HepG2 (cell line): ENCODE measurements around the gene MXD3. TPM values are rescaled to one million over a fixed set of nuclear protein-coding genes. Genes with fewer than 3 reads are reported as not detected.

Experiments used
- ATAC-seq: fragments of 200-7000 bp; cut with Tn5 transposase; 3 replicates; pipeline ENCODE4 v1.9.1; 2020; ENCODE audit warnings: mild to moderate bottlenecking, moderate library complexity
- BruUV-seq: library from RNA; stranded (reverse); fragments of 400-500 nt; replicated peaks from 2 replicates; lab custom pipeline; 2021; lab: Mats Ljungman, UMichigan
- CTCF ChIA-PET: fragments of 300-600 bp; formaldehyde crosslinking; extraction: SDS; loops from one replicate; lab custom pipeline; 2021; ENCODE audit warnings: low total read pairs, inconsistent platforms, low intra/inter-chr PET ratio; lab: Yijun Ruan, JAX
- POLR2A ChIA-PET: fragments of 350-600 bp; sonication (Branson Sonifier 250); formaldehyde crosslinking; loops from one replicate; lab custom pipeline; 2020; ENCODE audit warnings: antibody characterized with exemption, inconsistent platforms; lab: Yijun Ruan, JAX
- DNase-seq: peaks from one replicate; pipeline ENCODE4 v3.0.0-alpha.2; 2015; ENCODE audit warnings: low spot score
- FAIRE-seq: peaks from 3 replicates; lab custom pipeline; 2011; peaks lifted over from hg19 to GRCh38; lab: Jason Lieb, UNC
- H2AFZ ChIP-seq: one replicate; pipeline ENCODE4 v1.6.1; 2011; ENCODE audit warnings: low read length, inconsistent platforms
- H3K27ac ChIP-seq: fragments of 300-600 bp; 3 replicates; pipeline ENCODE4 v1.8.0; 2011; ENCODE audit warnings: mixed run types, mild to moderate bottlenecking, mixed read lengths, low read length, inconsistent platforms; ENCODE audit not compliant: insufficient read depth; ENCODE audit errors: extremely low read length
- H3K27me3 ChIP-seq, 2 experiments: fragments of 200-600 bp in 1 of 2; 2 replicates in 1 of 2; 3 replicates in 1 of 2; pipeline versions ENCODE4 v1.6.0 to v1.8.0; 2011; ENCODE audit warnings: low read length in 2 of 2, mild to moderate bottlenecking in 2 of 2, moderate library complexity in 2 of 2, inconsistent platforms in 1 of 2; ENCODE audit not compliant: insufficient read depth in 2 of 2, control insufficient read depth in 1 of 2
- H3K36me3 ChIP-seq, 2 experiments: fragments of 200-600 bp in 1 of 2; replicated peaks in 1 of 2; 2 replicates in 1 of 2; 3 replicates in 1 of 2; pipeline versions ENCODE4 v1.5.1 to v1.8.0; 2011; ENCODE audit warnings: low read length in 2 of 2, inconsistent platforms in 1 of 2; ENCODE audit not compliant: insufficient read depth in 2 of 2, control insufficient read depth in 1 of 2
- H3K4me1 ChIP-seq: 2 replicates; pipeline ENCODE4 v1.5.1; 2012; ENCODE audit warnings: low read length, inconsistent platforms; ENCODE audit not compliant: insufficient read depth
- H3K4me2 ChIP-seq: 2 replicates; pipeline ENCODE4 v1.6.0; 2011; ENCODE audit warnings: low read depth, low read length, inconsistent platforms
- H3K4me3 ChIP-seq, 3 experiments: fragments of 200-600 bp in 1 of 3; sonication (generic), shearing (Covaris generic) in 1 of 3; replicated peaks in 1 of 3; 2 replicates each; pipeline ENCODE4 v1.5.1; 2011 to 2016; ENCODE audit warnings: low read length in 3 of 3, inconsistent platforms in 2 of 3, low read depth in 2 of 3, mild to moderate bottlenecking in 2 of 3, control low read depth in 1 of 3, mixed read lengths in 1 of 3; ENCODE audit not compliant: insufficient read depth in 1 of 3
- H3K79me2 ChIP-seq: one replicate; pipeline ENCODE4 v1.6.1; 2011; ENCODE audit warnings: low read length, inconsistent platforms; ENCODE audit not compliant: insufficient read depth
- H3K9ac ChIP-seq: 2 replicates; pipeline ENCODE4 v1.6.0; 2011; ENCODE audit warnings: mild to moderate bottlenecking, low read depth, low read length, inconsistent platforms; ENCODE audit not compliant: insufficient read depth
- H3K9me3 ChIP-seq: 2 replicates; pipeline ENCODE4 v1.5.1; 2012; ENCODE audit warnings: mild to moderate bottlenecking, low read length
- H4K20me1 ChIP-seq: 2 replicates; pipeline ENCODE4 v1.6.0; 2011; ENCODE audit warnings: inconsistent platforms, mild to moderate bottlenecking, low read length, moderate library complexity; ENCODE audit not compliant: insufficient read depth
- SMYD3 ChIP-seq: sonication (generic); formaldehyde crosslinking; IDR thresholded peaks from 2 replicates; pipeline ENCODE4 v1.8.1; 2023; ENCODE audit warnings: mild to moderate bottlenecking, missing genetic modification reagents
- XRCC5 ChIP-seq: fragments of 200-400 bp; formaldehyde crosslinking; optimal IDR thresholded peaks from 2 replicates; pipeline ENCODE3; 2017; ENCODE audit warnings: mild to moderate bottlenecking, low read length
- ZBED4 ChIP-seq: sonication (generic); formaldehyde crosslinking; IDR thresholded peaks from 2 replicates; pipeline ENCODE4 v1.4.0; 2020; ENCODE audit warnings: missing genetic modification reagents, borderline replicate concordance
- ZNF772 ChIP-seq: sonication (generic); formaldehyde crosslinking; IDR thresholded peaks from 2 replicates; pipeline ENCODE4 v1.5.0; 2020; ENCODE audit warnings: mild to moderate bottlenecking, missing genetic modification reagents
- WGBS: methylation state at CpG from one replicate; pipeline ENCODE4 v1.1.6; 2017; ENCODE audit warnings: low lambda C conversion rate; 5-methylcytosine and 5-hydroxymethylcytosine counted together
- in situ Hi-C: cut with HindIII; loops from 2 replicates; pipeline ENCODE4 v1.10.0; 2017; ENCODE audit warnings: low pct_unique_long_range_greater_than_20kb; ENCODE audit not compliant: extremely low pct_ligation_motif_present
- intact Hi-C: fragments of 100-400 bp; cut with micrococcal nuclease; formaldehyde crosslinking; loops from one replicate; pipeline ENCODE4 v1.10.0; 2022; ENCODE audit not compliant: unreplicated experiment
- polyA plus RNA-seq, 8 experiments: library from polyadenylated mRNA; depleted of rRNA in 3 of 8; stranded (reverse) in 7 of 8; unstranded in 1 of 8; fragments of >200 nt; fragmentation: Illumina TruSeq in 4 of 8; extraction: Trizol in 4 of 8; gene quantifications; 2 replicates each; pipeline versions ENCODE4 v1.2.1 to v1.2.3, GENCODE V29; 2011 to 2016; ENCODE audit warnings: low read depth in 4 of 8, missing spikeins in 1 of 8, mixed read lengths in 1 of 8; ENCODE audit not compliant: insufficient read depth in 1 of 8
- total RNA-seq, 5 experiments: library from RNA; depleted of rRNA; stranded (reverse); fragments of >200 nt; fragmentation: Illumina TruSeq; extraction: Trizol; gene quantifications; 2 replicates each; pipeline ENCODE4 v1.2.3, GENCODE V29; 2016; ENCODE audit warnings: low read depth in 1 of 5
- TF ChIP-seq, protein P1 (sequence below): sonication (generic); formaldehyde crosslinking; IDR thresholded peaks from 2 replicates; pipeline ENCODE4 v1.8.0; 2022; ENCODE audit warnings: missing genetic modification reagents, low read depth, mild to moderate bottlenecking, borderline replicate concordance
- TF ChIP-seq, protein P2 (sequence below): sonication (generic); formaldehyde crosslinking; IDR thresholded peaks from 2 replicates; pipeline ENCODE4 v1.9.0; 2021; ENCODE audit warnings: missing genetic modification reagents, borderline replicate concordance
- TF ChIP-seq, protein P3 (sequence below): sonication (generic); formaldehyde crosslinking; IDR thresholded peaks from 2 replicates; pipeline ENCODE4 v1.8.0; 2022; ENCODE audit warnings: mild to moderate bottlenecking, missing genetic modification reagents

MXD3 gene
- total and polyA plus RNA-seq, 2 of the 13 experiments (the other 11 are each of a cell fraction or from before 2014, with no cell fraction given), result 10.5 to 12.8 TPM

DNA sequence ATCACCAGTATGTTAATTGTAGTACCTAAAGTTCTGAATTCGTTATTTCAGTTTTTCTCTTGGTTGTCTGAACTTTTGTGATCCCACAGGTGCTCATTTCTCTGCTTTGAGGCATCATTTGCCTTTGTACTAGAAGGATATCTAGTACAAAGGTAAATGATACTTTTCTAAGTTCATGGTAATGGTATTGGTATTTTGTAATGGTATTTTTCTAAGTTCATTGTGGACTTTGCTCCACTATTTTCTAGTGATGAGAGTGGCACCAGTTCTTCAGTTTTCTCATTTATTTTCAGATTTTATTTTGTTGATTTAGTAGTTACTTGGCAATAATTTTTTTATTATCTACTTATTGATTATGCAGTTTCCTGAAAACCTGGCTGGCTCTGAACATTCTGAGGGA lies 50.2 kb downstream of the MXD3 start (continued):
- TF ChIP-seq ZBED4 (CRISPR knock-in tag) (no peak), SMYD3 (no peak), XRCC5 (no peak), ZNF772 (CRISPR knock-in tag) (no peak)
- TF ChIP-seq, protein P1, sequence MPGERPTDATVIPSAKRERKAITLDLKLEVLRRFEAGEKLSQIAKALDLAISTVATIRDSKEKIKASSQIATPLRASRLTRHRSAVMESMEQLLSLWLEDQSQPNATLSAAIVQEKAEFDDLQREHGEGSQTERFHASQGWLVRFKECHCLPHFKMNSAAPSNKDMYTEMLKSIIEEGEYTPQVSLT, result no peak
- TF ChIP-seq, protein P2, sequence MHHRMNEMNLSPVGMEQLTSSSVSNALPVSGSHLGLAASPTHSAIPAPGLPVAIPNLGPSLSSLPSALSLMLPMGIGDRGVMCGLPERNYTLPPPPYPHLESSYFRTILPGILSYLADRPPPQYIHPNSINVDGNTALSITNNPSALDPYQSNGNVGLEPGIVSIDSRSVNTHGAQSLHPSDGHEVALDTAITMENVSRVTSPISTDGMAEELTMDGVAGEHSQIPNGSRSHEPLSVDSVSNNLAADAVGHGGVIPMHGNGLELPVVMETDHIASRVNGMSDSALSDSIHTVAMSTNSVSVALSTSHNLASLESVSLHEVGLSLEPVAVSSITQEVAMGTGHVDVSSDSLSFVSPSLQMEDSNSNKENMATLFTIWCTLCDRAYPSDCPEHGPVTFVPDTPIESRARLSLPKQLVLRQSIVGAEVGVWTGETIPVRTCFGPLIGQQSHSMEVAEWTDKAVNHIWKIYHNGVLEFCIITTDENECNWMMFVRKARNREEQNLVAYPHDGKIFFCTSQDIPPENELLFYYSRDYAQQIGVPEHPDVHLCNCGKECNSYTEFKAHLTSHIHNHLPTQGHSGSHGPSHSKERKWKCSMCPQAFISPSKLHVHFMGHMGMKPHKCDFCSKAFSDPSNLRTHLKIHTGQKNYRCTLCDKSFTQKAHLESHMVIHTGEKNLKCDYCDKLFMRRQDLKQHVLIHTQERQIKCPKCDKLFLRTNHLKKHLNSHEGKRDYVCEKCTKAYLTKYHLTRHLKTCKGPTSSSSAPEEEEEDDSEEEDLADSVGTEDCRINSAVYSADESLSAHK (CRISPR knock-in tag), result no peak

DNA sequence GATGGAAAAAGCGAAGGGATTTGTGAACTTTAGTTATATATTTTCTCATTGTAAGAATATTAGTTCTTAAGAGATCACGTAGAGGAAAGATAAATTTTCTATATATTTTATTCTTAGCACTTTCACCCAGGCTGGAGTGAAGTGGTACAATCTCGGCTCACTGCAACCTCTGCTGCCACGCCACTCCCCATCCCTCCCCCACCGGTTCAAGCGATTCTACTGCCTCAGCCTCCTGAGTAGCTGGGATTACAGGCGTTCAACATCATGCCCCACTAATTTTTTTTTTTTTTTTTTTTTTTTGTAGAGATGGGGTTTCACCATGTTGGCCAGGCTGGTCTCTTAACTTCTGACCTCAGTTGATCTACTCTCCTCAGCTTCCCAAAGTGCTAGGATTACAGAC lies 50.7 kb downstream of the MXD3 start:
- BruUV-seq, result no TSS peak
- Histone ChIP-seq H3K27ac (no peak overlapping the region), H3K36me3 (no peaks in the 10 kb centered on the region), H3K9ac (no peak overlapping the region), H2AFZ (no peak overlapping the region), H3K9me3 (no peaks in the 10 kb centered on the region), H3K27me3 (no peaks in the 10 kb centered on the region; a peak in 1 of 5 replicates), H3K4me2 (no peak overlapping the region), H3K79me2 (no peaks in the 10 kb centered on the region), H3K4me1 (peaks cover 8% of the 10 kb centered on the region; the same call in 1 of the 2 replicates), H3K4me3 (no peak overlapping the region), H4K20me1 (no peaks in the 10 kb centered on the region)
- intact Hi-C loops, result no loop called here
- ChIA-PET POLR2A (no interaction called here), CTCF (no interaction called here)
- 47% methylated on average over 7 of the region's 7 CpGs for WGBS
- in situ Hi-C loops, result no loop called here
- FAIRE-seq, result no peak
- DNase-seq, result no peak
- ATAC-seq, result no peak
- TF ChIP-seq, protein P3, sequence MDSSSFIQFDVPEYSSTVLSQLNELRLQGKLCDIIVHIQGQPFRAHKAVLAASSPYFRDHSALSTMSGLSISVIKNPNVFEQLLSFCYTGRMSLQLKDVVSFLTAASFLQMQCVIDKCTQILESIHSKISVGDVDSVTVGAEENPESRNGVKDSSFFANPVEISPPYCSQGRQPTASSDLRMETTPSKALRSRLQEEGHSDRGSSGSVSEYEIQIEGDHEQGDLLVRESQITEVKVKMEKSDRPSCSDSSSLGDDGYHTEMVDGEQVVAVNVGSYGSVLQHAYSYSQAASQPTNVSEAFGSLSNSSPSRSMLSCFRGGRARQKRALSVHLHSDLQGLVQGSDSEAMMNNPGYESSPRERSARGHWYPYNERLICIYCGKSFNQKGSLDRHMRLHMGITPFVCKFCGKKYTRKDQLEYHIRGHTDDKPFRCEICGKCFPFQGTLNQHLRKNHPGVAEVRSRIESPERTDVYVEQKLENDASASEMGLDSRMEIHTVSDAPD (CRISPR knock-in tag), result no peak
